ENCODE measurements around the gene CNIH3. TPM values are rescaled to one million over a fixed set of nuclear protein-coding genes. Genes with fewer than 3 reads are reported as not detected.

CNIH3 gene
- total and polyA plus RNA-seq, 10 of the 15 experiments (the other 5 are each of a cell fraction or from before 2014, with no cell fraction given): 0.77 to 5.8 (median 1.8) TPM

- intact Hi-C loops (cut with micrococcal nuclease; ENCODE audit: unreplicated experiment): no loop called here
- H3K4me3 ChIP-seq: no peak overlapping the region
- no peaks in the 10 kb centered on the region for H3K4me1 ChIP-seq (ENCODE audit: control insufficient read depth, insufficient read depth, low read length)
- no peak overlapping the region for H3K4me2 ChIP-seq (ENCODE audit: control insufficient read depth, insufficient read depth)
- SMC1A ChIA-PET (ENCODE audit: uncharacterized antibody, unreplicated experiment): interaction anchor here (1.1 kb wide), 1 partner anchor 201 kb away, joined by 3 read pairs; no protein-coding TSS in a partner anchor
- H3K27ac ChIP-seq (ENCODE audit: control insufficient read depth, insufficient read depth): no peak overlapping the region
- TF ChIP-seq ZNF274 (IDR thresholded peaks at IDR 0.05; ENCODE audit: insufficient read depth, insufficient read length) (no peak), NR2C2 (IDR thresholded peaks at IDR 0.05; ENCODE audit: borderline replicate concordance, control insufficient read depth, insufficient read length, low read depth) (no peak), SUZ12 (IDR thresholded peaks at IDR 0.05; ENCODE audit: unreplicated experiment) (no peak), NKRF (conservative IDR thresholded peaks at IDR 0.05) (no peak), TCF3 (IDR thresholded peaks at IDR 0.05; ENCODE audit: borderline replicate concordance, insufficient read depth, low read depth, low read length) (no peak), HDGF (IDR thresholded peaks at IDR 0.05) (no peak), NBN (IDR thresholded peaks at IDR 0.05) (no peak), ZBTB4 (CRISPR knock-in tag; IDR thresholded peaks at IDR 0.05) (no peak), LARP7 (IDR thresholded peaks at IDR 0.05) (no peak), EED (IDR thresholded peaks at IDR 0.05; ENCODE audit: low read depth) (no peak), BCL11A (IDR thresholded peaks at IDR 0.05; ENCODE audit: low read depth, low read length) (no peak), SREBF1 (IDR thresholded peaks at IDR 0.05; ENCODE audit: low read length) (no peak)
- CTCF ChIA-PET: interaction anchor here (1.0 to 2.4 kb wide), 3 partner anchors 9 to 201 kb away, joined by 3 to 17 read pairs (median 4); no protein-coding TSS in a partner anchor
- BruUV-seq (replicated peaks): no TSS peak
- ATAC-seq (no peak), FAIRE-seq (no peak), DNase-seq (ENCODE audit: low read depth, low spot score) (no peak)
- 65% methylated on average over 3 of the region's 3 CpGs for WGBS (ENCODE audit: insufficient coverage, insufficient replicate concordance, low lambda C conversion rate, missing lambda C conversion rate)
- POLR2A ChIA-PET: no interaction called here
- H2AFZ ChIP-seq (ENCODE audit: control insufficient read depth, low read depth, low read length): no peak overlapping the region
- no peaks in the 10 kb centered on the region for H3K27me3 ChIP-seq (replicated peaks in 1 of 2; ENCODE audit: control insufficient read depth in 2 of 2, insufficient read depth in 2 of 2, low read length in 1 of 2)
- H3K36me3 ChIP-seq (ENCODE audit: control insufficient read depth in 2 of 2, insufficient read depth in 2 of 2, low read length in 1 of 2): no peaks in the 10 kb centered on the region
- H4K20me1 ChIP-seq (ENCODE audit: control insufficient read depth, insufficient read depth): no peaks in the 10 kb centered on the region
- H3K9me3 ChIP-seq (replicated peaks; ENCODE audit: control insufficient read depth, insufficient read depth, low read length): no peaks in the 10 kb centered on the region
- H3K79me2 ChIP-seq (ENCODE audit: control insufficient read depth, insufficient read depth, low read length): no peaks in the 10 kb centered on the region
- in situ Hi-C loops (cut with MboI): no loop called here
- no peak overlapping the region for H3K9ac ChIP-seq (ENCODE audit: control insufficient read depth, insufficient read depth, low read length)
- RAD21 ChIA-PET (ENCODE audit: unreplicated experiment): interaction anchor here (1.3 to 1.8 kb wide), 2 partner anchors 201 to 245 kb away, joined by 4 to 6 read pairs; no protein-coding TSS in a partner anchor
Measured at GRCh38 chr1:224650290-224650689, 34.2 kb downstream of the CNIH3 start.

All from GM12878 (cell line).